ENCODE results near the gene C19orf73. TPM values are rescaled to one million over a fixed set of nuclear protein-coding genes. Genes with fewer than 3 reads are reported as not detected.

Gene C19orf73
- total and polyA plus RNA-seq, 9 of the 15 experiments (the other 6 are each of a cell fraction or from before 2014, with no cell fraction given) = 0.08 to 7.4 (median 1.4) TPM

- no peak for TF ChIP-seq ZNF282 (CRISPR knock-in tag; IDR thresholded peaks at IDR 0.05)
- TF ChIP-seq CBFA2T2 (conservative IDR thresholded peaks at IDR 0.05) = no peak
Observed at GRCh38 chr19:49142866-49143335, 24.0 kb upstream of the C19orf73 start (continued).

- Histone ChIP-seq H3K79me2 (ENCODE audit: control insufficient read depth, insufficient read depth, low read length) (no peaks in the 10 kb centered on the region), H3K4me3 (no peak overlapping the region), H2AFZ (ENCODE audit: low read depth, low read length) (no peak overlapping the region), H3K9me3 (replicated peaks; ENCODE audit: control insufficient read depth, insufficient read depth, low read depth, low read length) (no peaks in the 10 kb centered on the region), H3K27ac (ENCODE audit: extremely low read depth, low read depth, low read length) (no peak overlapping the region), H4K20me1 (replicated peaks; ENCODE audit: control insufficient read depth, insufficient read depth, low read length) (no peaks in the 10 kb centered on the region), H3K27me3 (ENCODE audit: control insufficient read depth in 2 of 2, insufficient read depth in 2 of 2, low read length in 2 of 2) (no peaks in the 10 kb centered on the region), H3K4me2 (ENCODE audit: insufficient read depth, low read length) (no peak overlapping the region), H3K36me3 (ENCODE audit: control insufficient read depth, insufficient read depth, low read length) (peaks cover 7% of the 10 kb centered on the region; the same call in 1 of the 3 replicates), H3K9ac (ENCODE audit: insufficient read depth in 1 of 2, low read depth in 2 of 2, low read length in 2 of 2) (no peak overlapping the region), H3K4me1 (replicated peaks in 1 of 2; ENCODE audit: control insufficient read depth in 2 of 2, insufficient read depth in 2 of 2, low read length in 2 of 2) (peaks cover 10 to 37% of the 10 kb centered on the region in 2 experiments; a peak in 4 of 5 replicates), H3K9me1 (ENCODE audit: control insufficient read depth, insufficient read depth, low read length) (no peaks in the 10 kb centered on the region)
- WGBS (ENCODE audit: insufficient coverage, low coverage, missing lambda C conversion rate) = 63% methylated on average over 5 of the region's 6 CpGs
- in situ Hi-C loops (cut with MboI) (no loop called here), intact Hi-C loops (cut with micrococcal nuclease) (no loop called here)
- DNase-seq (ENCODE audit: extremely low read depth in 1 of 4, low spot score in 3 of 4) = no peak
- no TSS peak for BruUV-seq (replicated peaks)
- FAIRE-seq = peak; percentile 46
- 0 out of 2 replicates have a peak, but pooled peaks have one; percentile 34 for TF ChIP-seq SUPT5H (IDR thresholded peaks at IDR 0.05)
- TF ChIP-seq SRSF3 (IDR thresholded peaks at IDR 0.05; ENCODE audit: insufficient read depth, low read length) = no peak
- TF ChIP-seq POLR2B (IDR thresholded peaks at IDR 0.05; ENCODE audit: low read depth, partially characterized antibody) = peak; percentile 34
- TF ChIP-seq LARP7 (IDR thresholded peaks at IDR 0.05) = peak; percentile 87
- peak; percentile 16 for TF ChIP-seq ARHGAP35 (IDR thresholded peaks at IDR 0.05; ENCODE audit: partially characterized antibody)
- CTCF ChIA-PET (ENCODE audit: low intra/inter-chr PET ratio) = no interaction called here
- POLR2A ChIA-PET = interaction anchor here (0.5 to 1.3 kb wide), 2 partner anchors 10 to 12 kb away, joined by 3 read pairs; no protein-coding TSS in a partner anchor
- ATAC-seq = no peak
Observed at GRCh38 chr19:49141352-49141751, 22.4 kb upstream of the C19orf73 start.

All from K562 (cell line).